KG1 (cell line): Measurements from ENCODE around the gene IL17RE.
"Not testable (repeated sequence)": the region's sequence is repeated elsewhere in the genome, so short reads cannot be mapped to it uniquely, and the experiment has no call there.

Source experiments
- DNase-seq: peaks from one replicate; lab custom pipeline; 2025; lab: John Stamatoyannopoulos, UW

IL17RE gene

DNA sequence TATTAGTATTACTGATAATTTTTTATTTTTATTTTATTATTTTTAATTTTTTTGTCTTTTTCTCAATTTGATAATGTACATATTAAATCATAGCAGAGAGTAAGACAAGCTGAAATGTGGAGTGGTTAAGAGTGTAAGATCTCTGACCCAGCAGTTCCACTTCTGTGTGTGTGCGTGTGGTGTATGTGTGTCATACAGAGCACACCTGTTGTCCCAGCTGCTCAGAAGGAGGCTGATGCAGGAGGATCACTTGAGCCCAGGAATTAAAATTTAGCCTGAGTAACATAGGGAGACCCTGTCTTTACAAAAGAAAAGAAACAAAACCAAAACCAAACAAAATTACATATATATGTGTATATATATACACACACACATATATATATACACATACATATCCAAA, 21.2 kb upstream of the IL17RE start:
- no peak for DNase-seq

DNA sequence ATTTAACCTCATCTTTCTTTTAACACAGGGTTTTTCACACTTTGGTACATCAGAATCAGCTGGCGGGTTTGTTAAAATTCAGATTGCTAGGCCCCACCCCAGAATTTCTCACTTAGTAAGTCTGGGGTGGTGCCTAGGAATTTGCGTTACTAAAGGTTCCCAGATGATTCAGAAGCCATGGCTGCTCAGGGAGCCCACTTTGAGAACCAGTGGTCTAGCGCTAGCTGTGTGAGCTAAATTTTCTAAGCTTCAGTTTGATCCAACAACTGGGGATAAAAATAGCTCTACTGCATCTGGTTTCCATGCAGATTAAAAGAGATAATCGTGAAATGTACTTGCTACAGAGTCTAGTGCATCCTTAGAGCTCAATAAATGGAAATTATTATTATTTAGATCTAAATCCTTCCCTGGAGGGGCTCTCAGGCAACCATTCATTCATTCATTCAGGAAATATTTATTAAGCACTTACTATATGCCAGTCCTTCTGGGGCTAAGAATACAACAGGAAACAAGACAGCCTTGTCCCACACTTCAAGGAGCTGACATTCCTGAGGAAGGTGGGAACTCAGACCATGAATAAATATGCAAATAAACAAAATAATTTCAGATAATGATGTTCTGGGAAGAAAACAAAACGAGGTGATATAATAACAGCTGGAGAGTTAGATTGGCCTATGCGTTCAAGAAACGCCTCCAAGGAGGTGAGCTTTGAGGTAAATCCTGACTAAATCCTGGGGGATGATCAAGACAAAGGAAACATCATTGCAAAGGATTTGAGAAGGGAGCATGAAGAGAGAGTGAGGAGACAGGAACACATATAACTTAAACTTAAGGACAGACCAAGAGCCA, 18.7 kb upstream of the IL17RE start:
- DNase-seq = no peak

DNA sequence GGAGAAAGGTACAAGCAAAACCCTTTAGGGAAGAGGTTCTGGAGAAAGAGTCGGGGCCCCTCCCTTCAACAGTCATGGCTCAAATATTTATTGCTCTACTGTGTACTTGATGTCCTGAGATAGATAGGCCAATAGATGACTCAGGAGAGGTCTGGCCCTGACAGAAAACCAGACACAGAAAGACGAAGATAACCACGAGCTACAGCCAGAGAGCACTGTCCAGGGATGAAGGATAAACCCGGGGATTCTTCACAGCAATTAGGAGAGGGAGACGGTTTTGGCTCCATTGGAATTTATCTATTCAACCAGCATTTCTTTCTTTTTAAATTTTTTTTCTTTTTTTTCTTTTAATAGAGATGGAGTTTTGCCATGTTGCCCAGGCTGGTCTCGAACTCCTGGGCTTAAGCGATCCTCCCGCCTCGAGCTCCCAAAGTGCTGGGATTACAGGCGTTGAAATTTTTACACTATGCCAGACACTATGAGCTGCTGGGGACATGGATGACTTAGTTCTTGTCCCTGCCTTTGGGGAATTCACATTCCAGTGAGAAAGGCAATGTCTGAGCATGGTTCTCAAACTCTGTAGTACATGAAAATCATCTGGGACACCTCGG, 18.0 kb upstream of the IL17RE start:
- no peak for DNase-seq

DNA sequence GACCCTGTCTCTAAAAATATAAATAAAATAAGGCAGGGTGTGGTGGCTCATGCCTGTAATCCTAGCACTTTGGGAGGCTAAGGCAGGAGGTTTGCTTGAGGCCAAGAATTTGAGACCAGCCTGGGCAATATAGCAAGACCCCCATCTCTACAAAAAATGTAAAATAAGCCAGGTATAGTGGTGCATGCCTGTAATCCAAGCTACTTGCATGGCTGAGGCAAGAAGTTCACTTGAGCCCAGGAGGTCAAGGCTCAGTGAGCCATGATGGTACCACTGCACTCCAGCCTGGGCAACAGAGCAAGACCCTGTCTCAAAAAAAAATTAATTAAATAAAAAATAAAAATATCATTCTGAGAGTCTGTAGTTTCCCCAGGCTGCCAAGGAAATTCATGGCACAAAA, 16.3 kb upstream of the IL17RE start:
- DNase-seq = no peak

DNA sequence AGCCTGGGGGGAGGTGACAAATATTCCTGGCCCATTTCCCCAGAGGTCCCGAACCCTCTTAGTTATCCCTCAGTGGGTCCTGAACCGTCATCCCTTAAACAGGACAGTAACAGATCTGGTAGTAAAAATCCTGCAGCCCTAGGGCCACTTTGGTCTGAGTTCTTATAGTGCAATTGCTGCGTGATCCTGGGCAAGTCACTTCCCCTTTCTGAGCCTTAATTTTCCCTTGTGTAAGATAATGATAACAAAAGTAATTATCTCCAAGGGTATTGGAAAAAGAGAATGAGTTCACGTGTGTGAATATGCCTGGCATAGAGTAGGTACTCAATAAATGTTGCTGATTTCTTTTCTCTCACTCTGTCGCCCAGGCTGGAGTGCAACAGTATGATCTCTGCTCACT, 15.2 kb upstream of the IL17RE start:
- DNase-seq = no peak

DNA sequence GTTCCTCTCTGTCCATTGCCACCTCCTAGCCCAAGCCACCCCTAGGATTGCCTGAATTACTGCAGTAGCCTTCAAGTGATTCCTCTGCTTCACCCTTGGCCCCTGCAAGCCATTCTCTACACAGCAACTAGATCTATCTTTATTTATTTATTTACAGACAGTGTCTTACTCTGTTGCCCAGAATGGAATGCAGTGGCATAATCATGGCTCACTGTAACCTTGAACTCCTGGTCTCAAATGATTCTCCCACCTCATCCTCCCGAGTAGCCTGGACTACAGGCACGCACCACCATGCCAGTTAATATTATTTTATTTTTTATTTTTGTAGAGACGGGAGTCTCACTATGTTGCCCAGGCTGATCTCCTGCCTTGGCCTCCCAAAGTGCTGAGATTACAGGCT, 14.1 kb upstream of the IL17RE start:
- no peak for DNase-seq

DNA sequence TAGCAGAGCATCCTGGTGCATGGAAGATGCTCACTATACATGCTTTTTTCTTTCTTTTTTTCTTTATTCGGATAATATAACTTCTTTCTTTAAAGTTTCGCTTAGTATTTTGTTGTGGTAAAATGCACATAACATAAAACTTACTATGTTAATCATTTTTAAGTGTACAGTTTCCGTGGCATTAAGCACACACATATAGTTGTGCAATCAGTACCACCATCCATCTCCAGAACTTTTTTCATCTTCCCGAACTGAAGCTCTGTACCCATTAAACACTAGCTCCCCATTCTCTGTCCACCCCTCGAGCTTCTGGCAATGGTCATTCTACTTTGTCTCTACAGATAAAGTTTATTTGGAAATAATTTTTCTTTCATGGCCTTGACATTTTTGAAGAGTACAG, 13.2 kb upstream of the IL17RE start:
- DNase-seq = no peak

DNA sequence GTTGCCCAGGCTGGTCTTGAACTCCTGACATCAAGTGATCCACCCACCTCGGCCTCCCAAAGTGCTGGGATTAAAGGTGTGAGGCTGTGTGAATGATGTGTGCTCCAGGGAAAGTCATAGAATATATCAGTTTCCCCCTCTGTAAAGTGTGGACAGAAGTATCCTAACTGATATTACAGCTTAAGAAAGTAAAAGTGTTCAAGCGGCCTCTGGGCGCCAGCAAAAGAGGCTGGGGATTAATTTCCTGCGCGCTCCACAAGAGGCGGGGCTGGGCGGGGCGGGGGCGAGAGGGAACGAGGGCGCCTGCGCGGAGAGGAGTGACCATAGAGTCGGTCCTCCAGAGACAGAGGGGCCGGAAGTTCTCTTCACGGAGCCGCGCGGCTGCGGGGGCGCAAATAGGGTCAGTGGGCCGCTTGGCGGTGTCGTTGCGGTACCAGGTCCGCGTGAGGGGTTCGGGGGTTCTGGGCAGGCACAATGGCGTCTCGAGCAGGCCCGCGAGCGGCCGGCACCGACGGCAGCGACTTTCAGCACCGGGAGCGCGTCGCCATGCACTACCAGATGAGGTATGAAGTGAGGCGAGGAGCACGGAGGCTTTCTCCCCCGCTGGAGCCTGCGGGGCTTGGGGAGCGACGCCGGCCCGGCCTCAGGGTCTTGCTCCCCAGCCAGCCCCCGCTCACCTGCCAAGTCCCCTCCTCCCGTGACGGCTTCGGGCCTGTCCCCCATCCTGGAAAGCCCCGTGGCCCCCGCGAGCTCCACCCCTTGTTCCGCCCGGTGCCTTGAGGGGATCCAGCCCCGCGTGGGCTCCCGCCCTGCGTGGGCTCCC, 12.2 kb upstream of the IL17RE start, which contains the start of gene JAGN1:
TSS of gene JAGN1 (plus strand) at position 362 of the 823 bp plus-strand sequence. CDS start at position 475, 113 bp downstream.
- DNase-seq = peak; percentile 82

DNA sequence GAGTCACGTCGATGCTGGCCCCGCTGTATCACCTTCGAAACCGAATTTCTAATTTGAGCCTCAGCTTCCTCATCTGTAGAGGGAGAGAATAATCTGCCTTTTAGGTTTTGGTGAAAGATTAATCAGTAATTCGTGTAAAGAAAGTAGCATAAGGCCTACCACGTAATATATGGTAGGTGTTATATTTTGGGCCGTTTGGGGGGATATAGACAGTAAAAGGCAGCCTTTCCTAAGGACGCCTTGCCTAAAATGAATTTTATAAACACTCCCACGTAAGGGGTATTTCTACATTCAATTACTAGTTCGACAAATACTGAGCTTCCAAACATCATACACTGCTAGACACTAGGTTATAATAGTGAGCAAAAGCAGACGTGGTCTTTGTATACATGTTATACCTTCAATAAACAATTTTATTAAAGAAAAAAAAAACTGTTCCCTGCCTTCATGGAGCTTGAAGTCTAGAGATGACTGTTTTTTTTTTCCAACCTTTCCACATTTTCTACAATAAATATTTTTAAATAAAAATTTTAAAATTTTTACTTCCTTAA, 11.5 kb upstream of the IL17RE start:
- DNase-seq = no peak

DNA sequence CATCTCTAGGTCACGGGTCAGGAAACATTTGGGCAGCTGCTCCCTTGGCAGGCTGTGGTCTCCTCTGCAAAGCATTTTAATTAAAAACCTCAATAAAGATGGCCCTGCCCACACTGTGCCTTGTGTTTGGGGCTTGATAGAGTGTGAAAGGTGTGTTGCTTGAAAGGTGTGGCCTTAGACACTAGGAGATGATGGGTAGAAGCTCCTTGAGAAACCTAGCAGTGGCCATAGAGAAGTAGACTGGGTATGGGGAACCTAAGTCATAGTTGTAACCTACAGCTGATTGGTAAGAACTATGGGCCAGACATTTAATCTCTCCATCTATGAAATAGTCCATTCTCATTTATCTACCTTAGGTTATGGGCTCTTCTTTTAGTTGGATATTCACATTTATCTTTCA, 8.9 kb upstream of the IL17RE start:
- DNase-seq = no peak

DNA sequence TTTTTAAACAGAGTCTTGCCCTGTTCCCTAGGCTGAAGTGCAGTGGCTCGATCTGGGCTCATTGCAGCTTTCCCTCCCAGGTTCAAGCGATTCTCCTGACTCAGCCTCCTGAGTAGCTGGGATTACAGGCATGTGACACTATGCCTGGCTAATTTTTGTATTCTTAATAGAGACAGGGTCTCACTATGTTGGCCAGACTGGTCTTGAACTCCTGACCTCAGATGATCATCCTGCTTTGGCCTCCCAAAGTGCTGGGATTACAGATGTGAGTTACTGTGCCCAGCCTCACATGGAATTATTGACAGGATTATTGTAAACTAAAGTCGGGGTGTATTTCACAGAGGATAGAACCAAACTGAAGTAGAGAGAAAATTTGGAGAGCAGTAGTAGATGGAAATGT, 6.9 kb upstream of the IL17RE start:
- DNase-seq = not testable (repeated sequence)

DNA sequence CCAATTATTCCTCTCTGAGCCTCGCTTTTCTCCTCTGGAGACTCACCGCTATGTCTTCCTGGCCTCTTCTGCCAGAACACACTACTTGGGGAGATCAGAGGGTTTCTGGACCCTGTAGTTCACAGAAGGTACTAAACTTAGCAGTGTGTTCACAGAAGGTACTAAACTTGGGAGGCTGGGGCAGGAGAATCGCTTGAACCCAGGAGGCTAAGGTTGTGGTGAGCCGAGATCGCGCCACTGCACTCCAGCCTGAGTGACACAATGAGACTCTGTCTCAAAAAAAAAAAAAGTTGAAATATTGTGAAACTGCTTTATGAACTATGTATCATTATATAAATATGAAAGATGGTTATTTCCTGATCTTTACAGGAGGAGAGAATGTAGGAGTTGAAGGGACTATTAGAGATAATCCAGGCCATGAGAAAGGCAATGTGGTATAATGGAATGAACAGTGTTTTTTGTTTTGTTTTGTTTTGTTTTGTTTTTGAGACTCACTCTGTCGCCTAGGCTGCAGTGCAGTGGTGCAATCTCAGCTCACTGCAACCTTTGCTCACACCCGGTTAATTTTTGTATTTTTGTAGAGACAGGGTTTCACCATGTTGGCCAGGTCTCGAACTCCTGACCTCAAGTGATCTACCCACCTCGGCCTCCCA, 5.8 kb upstream of the IL17RE start:
- not testable (repeated sequence) for DNase-seq

DNA sequence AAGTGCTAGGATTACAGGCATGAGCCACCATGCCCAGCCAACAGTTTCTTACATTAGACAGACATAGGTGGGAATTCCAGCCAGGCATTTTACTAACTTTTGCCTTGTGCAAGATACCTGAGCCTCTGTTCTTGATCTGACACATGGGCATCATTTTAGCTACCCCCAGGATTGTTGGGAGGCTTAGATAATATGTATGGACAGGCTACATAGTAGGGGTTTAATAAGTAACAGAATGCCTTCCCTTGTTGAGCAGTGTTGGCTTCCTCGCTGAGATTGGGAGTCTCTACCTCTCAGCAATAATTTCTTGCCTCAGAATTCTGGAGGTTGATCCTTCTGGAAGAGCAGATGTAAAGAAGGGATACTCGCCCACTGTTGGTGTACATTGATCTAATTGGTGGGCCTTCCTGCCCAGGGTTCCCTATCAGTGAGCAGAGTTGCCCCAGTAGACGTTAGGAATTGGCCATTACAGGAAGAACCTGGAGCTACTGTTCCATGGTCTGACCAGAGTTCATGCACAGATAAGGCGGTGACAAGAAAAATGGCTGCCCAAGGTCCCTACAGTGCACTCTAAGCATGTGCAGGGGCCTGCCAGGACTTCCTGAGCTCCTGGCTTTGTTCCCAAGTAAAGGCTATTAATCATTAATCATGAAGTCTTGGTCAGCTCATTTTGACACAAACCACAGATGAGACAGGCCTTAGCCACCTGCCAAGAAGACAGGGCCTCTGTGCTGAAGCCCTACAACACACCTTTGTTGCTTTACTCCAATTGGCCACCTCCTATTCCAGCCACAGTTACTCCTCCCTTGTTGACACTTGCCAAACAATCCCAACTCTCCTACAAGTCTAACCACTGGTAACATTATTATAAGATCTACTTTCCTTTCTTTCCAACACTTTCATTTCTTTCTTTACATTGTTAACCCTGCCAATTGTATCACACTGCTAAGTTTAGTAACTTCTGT, 5.0 kb upstream of the IL17RE start:
- DNase-seq = no peak

DNA sequence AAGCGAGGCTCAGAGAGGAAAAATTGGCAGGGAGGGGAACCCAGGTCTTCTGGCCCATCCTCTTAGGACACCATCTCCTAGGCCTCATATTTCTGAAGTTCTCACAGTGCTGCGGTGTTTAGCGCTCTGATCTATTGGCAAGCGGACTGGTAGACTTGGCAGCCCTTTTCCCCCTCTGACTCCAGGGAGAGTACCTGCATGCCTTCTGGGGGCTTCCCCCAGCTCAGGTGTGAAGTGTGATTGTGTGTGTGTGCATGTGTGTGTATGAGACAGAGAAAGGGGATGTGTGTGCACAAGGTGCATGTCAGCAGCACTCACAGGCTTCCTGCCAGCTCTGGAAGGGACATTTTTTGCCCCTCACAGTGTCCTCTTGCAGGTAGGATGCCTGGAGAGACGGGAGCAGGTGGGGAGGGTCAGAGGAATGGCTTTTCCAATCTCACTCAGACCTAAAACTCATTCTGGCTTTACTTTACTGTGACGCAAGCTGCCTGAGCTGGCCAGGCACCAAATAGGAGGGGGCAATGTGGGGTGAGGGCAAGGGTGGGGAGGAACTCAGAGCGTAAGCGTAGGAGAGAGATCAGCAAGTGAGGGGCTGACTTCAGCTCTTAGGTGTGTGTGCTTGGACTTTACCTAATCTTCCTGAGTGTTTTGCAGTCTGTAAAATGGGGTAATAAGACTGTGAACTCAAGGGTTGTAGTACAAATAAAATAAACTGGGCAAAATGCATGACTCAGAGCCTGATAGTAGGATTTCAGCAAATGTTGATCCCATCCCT, 4.0 kb upstream of the IL17RE start:
- DNase-seq = no peak

DNA sequence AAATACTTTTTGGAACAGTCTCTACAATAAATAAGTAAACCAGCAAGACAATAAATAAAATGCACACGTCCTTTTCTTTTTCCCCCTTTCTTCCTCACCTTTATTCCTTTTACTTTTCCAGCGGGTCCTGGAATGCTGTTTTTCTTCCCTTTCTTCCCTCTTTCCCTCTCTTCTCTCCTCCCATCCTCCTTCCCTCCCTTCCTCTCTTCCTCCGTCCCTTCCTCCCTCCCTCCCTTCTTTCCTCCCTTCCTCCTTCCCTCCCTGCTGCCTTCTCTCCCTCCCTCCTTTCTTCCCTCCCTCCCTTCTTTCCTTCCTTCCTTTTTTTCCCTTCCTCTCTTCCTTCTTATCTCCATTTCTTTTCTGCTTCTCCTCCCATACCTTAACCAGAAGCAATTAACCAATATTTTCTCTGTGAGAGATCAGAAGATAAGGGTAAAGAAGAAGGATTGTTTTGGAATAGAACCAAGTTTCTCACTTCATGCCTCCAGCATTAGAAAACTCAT, 3.3 kb upstream of the IL17RE start:
- DNase-seq = no peak

DNA sequence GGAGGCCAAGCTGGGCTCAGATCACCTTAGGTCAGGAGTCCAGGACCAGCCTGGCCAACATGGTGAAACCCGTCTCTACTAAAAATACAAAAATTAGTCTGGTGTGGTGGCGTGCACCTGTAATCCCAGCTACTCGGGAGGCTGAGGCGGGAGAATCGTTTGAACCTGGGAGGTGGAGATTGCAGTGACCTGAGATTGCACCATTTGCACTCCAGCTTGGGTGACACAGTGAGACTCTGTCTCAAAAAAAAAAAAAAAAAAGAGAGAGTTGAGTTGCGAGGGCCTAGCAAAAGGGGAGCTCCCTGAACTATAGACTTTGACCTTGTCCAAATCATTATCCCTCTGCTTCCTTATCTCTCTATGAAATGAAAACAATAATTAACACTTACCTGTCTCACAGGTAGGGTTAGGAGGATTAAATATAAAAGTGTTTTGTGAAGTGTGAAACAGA, 1.7 kb upstream of the IL17RE start:
- DNase-seq = not testable (repeated sequence)

DNA sequence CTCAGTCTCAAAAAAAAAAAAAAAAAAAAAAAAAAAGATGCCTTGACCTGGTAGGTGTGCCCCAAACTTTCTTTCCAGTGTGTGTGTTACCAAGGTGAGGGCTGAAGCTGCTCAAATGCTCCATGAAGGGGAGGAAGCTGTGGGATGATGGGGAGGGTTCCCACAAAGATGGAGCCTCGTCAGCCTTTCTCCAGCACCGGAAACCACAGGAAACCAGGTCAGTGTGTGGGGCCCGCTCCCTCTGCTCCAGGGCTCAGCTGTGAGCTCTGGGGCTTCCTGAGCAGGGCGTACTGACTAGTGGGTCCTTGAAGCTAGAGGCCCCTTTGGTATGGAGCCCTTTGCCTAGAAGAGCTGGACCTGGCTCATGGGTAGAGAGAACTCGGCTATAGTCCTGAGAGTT, 681 bp upstream of the IL17RE start:
- peak; percentile 53 for DNase-seq

DNA sequence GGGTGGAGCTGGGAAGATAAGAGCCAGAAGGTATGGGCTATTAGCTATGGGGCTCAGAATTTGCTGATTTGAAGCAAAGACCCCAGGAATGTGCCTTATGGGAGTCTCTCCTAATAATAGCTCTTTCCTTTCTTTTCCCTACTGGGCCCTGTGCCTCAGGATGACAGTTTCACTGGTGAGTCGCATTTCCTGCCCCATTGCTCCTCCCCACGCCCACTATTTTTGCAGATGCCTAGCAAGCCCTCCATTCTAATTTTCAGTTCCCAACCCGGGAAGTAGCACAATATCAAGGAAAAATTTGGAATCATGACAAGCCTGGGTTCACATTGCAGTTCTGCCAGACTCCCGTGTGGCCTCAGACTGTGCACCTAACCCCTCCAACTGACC, 583 bp downstream of the IL17RE start:
- DNase-seq = no peak

DNA sequence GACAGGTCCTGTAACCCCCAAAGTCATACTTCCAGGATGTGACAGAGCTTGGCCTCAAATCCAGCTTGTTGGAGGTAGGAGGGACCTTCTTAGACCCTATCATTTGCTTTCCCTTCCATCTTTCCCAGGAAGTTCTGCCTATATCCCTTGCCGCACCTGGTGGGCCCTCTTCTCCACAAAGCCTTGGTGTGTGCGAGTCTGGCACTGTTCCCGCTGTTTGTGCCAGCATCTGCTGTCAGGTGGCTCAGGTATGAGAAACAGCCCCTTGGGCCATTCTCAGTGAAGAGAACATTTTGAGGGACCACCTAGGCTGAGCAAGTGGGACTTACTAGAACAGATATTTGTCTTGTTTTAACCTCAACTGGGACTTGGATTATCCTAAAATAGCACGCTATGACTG, 1.3 kb downstream of the IL17RE start:
- DNase-seq = no peak

DNA sequence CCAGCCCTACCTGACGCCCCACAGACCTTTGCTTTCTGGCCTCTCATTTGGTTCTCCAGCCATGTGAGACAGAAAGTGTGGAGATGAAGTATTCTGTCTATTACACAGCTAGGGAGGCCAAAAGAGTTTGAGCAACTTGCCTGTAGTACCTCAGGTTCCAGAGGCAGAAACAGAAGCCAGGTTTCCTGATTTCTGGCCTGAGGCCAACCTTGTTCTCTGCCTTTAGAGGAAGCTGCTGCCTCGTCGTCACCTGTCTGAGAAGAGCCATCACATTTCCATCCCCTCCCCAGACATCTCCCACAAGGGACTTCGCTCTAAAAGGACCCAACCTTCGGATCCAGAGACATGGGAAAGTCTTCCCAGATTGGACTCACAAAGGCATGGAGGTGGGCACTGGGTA, 3.8 kb downstream of the IL17RE start:
- DNase-seq = no peak
